Stimulated activated CD4-positive, alpha-beta T cell treated with anti-CD3 and anti-CD28 coated beads, Interleukin-12 subunit alpha, Interleukin-12 subunit beta, amount 100 ng/mL, for 4 hours (primary cell): ENCODE results near the gene AGMO.

Source experiments
- DNase-seq: peaks from one replicate; pipeline ENCODE4 v3.0.0-alpha.2; 2020

Gene AGMO

DNA sequence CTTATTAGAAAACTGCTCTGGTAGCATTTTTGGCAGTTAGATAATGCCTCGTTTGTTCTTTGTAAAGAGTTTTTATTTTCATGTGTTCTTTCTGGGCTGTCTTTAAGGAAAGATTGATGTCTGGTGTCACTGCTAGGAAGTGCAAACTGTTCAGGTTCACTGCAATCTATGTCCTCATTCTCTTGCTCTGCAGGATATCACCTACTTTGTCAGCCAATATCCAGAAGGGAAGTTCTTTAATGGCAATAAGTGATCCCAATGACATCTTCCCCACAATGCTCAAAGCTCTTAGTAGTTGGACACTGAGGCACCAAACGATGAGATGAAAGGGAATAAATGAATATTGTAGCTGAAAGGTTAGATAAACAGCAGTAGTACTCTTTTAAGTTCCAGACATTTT lies 115.1 kb downstream of the AGMO start:
- DNase-seq, result no peak

DNA sequence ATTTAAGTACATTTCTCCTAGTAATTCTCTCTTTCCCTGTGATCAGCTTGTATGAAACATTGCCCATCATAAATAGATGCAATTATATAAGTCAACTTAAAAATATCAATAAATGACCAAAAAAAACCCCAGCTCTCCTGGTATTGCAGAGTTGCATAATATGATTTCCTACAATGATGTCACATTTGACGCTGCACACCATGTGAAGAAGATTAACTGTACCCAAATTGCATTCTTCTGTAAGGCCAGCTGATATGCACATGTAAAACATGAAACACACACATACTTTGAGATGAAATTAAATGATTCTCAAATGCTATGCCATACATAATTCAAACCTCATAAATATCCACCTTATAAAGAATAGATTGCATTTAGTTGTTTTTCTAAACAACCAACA lies 115.5 kb downstream of the AGMO start:
- no peak for DNase-seq

DNA sequence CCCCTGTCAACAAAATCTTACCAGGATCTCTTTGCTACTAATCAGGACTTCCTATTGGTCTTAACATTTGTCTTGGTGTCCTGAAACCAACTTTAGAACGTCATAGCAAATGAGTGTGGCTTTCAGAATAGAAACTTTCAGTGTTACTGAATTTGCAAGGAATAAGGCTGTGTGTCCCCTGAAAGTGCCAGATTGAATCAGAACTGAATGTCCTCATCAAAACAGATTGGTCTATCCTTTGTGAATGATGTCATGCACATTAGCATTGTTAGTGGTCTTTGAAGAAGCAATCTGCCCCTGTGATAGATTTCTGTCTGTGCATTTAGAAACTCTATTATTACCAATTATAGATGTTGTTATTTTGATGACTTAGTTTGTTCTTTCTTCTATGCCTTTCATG lies 119.9 kb downstream of the AGMO start:
- no peak for DNase-seq

DNA sequence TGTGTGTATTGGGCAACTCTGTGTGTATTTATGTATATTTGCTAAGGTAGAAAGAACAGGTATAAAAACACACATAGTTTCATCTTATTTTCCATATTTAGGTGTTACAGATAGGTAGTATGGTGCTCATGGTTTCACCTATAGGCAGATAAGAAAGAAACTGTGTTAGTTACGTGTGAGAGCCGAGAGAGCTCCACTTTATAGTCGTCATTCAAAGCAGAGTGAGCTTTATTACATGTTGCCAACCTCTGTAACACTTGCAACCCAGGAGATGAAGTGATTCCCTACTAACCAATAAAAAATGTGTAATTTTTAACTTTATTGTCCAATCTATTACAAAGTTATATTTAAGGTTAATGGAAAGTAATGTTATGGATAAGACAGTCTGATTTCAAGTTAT lies 121.3 kb downstream of the AGMO start:
- DNase-seq, result no peak

DNA sequence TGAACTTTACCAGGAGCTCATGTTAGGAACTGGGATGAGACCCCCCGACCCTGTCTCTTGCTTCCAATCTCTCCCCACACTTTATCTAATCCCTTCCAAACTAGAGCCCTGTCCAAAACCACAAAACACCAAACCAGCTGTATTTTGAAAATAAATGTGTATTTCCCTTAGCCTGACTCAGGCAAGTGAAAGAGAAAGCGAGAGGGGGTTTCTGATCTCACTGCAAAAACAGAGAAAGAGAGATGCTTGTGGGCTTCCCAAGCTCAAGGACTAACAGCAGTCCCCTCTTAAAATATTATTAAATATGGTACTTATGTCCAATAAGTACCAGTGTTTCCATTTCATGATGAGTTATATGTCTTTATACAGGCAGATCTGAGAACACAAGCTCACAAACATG lies 122.0 kb downstream of the AGMO start:
- DNase-seq, result no peak

DNA sequence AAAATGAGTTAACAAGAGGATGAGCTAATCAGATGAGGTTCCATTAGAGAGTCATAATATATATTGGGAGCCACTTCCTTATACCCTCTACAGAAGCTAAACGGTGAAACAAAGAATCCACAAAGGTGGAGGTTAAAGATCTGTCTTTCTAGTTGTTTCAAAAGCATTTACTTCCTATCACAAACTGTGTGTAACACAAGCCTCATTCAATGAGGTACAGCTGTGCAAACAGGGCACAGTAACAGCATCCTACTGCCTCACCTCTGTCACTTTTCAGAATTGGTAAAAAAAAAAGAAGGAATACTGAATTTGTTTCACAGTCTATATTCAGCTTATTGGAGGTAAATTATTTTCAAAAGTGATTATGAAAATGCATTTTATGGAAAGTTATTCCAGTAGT lies 128.7 kb downstream of the AGMO start:
- DNase-seq, result no peak

DNA sequence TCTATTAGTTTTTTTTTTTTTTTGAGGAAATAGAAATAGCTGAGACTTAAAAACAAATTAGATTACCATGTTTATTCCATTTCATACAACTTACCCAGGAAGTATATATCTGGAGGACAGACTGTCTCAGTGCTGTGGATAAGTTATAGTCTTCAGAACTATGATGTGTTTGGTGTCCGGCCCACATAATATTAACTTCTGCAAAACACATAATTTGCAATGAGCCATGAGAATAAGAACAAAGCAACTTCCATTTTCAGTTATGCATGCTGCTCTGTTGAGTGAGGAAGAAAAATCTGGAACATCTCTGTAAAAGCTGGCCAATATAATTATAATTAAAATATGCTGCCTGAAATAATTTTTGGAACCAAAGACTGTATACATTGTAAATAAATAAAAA lies 130.9 kb downstream of the AGMO start:
- DNase-seq, result no peak

DNA sequence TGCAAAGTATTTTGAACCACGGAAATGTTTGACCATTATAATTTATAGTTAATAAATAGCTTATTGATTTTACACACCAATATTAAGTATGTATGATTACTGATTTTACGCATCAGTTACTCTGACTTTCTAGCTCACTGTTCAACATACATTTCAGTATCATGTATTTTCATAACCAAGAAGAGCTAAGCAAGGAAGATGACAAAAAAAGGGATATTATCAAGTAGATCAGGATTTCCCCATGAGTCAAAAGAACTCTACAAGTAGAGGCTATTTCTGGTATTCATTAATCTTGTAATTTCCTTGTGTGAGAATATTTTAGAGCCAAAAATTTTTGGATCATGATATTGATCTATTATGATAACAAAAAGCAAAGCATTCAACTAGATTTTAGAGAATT lies 131.6 kb downstream of the AGMO start:
- no peak for DNase-seq

DNA sequence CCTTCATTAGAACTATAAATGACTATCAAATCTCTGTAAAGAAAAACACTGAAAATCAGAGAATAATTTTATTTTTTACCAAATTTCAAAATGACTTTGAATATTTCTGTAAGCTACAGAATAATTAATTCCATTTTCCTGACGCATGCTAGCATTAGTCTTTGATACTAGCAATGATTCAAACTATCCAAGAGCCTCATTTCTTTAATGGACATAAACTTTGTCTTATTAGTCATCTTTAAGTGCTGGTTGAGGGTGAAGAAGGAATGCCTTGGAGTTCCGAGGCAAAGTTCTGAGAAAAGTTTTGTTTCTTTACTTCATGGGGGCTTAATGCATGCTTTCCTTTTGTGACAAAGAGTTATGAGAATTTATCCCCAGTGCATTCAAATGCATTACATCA lies 137.3 kb downstream of the AGMO start:
- DNase-seq, result no peak

DNA sequence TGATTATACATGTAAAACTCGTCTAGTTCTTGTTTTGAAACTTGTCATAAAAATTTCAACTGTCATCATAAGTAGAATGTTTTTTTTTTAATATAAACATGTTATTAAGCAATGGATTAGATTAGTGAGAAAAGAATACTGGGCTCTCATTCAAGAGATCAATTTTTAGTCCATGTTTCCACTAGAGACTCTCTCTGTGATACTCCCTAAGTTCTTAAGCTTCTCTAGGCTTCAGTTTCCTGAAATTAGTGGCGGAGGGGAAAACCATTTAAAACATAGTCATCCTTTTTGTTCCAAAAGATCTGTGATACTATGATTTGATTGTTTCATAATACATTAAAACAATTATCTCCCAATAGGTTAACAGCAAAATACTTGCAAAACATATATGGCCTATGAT lies 142.2 kb downstream of the AGMO start:
- no peak for DNase-seq

DNA sequence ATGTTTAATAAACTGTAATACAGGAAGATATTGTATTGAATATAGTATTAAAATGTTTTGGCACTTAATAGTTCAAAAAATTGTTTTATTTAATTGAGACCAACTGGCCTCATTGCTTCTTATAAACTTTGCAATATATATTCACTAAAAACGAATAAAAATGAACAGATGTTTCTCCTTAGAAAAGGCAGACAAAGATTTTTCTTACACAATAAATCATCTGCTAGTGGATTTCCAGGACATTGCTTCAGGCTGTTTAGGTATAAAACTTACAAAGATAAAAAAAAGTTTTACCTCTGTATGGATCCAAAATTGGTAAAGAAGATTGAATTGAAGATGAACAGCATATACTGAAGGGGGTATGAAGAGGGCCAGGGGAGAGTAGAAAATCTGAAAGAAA lies 143.6 kb downstream of the AGMO start:
- no peak for DNase-seq

DNA sequence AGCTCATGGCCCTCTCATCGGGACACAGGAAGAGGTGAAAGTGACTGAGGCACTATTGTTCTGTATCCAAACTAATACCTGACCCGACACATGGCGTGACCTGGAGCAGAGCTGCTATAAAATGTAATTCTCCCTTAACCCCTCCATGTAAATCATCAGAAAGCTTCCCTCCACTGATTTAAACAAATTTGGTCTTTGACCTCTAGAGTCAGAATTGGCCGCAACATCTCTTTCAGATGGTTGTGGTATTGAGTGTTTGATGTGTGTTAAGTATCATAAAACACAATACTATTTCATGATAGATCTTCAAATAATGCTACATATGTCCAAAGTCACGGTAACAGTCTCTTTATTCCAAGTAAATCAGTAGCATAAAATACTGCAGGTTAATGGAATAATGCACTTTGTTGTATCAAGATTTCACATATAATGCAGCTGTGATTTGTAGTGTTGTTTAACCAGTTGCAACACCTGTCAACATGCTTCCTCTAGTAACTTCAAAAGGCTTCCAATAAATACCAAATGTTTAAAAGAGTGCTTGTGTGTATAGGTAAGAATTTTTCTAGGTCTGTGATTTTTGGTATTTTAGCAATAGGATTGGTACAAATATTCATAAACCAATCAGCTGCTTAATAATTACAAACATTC lies 144.3 kb downstream of the AGMO start:
- DNase-seq, result no peak

DNA sequence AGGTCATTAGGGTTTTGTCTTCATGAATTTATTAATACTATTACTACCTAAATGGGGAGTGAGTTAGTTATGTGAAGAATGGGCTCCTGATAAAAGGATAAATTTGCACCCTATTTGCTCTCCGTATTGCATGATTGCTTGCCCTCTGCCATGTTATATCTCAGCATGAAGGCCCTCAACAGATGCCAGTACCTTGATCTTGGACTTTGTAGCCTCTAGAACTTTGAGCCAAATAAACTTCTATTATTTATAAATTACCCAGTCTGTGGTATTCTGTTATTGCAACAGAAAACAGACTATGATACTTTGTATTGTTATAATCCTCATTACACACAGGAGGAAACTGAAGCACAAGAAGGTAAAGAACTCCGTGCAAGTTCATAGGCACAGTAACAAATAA lies 150.8 kb downstream of the AGMO start:
- no peak for DNase-seq

DNA sequence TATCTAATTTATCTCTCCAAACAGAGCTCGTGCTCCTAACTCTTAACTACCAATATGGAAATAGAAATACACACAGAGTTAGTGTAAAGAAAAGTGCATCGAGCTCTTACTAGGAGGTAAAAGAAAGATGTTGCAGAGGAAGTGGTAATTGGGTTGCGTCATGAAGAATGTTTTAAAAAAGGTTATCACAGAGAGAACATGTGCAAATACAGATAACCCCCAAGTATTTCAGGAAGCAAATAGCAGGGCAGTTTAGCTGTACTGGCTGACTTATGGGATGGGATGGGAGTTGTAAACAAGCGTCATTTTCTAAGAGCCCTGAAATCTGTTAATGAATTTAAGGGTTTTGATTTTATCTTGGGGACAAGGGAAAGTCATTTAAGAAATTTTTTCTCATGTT lies 153.9 kb downstream of the AGMO start:
- no peak for DNase-seq

DNA sequence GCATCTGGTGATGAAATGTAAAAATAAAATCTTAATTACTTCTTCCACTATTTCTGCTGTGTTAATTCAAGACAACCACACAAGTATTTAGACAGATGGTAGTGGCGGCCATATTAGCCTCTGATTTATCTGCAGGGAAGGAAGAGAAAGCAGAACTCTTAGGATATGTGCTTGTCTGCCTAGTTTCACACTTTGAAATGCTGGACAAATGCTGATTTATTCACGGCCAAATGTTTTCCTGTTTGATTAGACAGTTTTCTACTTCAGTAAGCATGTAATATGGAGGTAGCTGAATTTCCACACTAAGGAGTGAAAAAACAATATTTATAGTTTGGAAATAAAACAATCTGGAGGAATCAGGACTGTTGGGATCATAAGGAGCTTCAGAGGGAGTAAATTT lies 158.1 kb downstream of the AGMO start:
- no peak for DNase-seq

DNA sequence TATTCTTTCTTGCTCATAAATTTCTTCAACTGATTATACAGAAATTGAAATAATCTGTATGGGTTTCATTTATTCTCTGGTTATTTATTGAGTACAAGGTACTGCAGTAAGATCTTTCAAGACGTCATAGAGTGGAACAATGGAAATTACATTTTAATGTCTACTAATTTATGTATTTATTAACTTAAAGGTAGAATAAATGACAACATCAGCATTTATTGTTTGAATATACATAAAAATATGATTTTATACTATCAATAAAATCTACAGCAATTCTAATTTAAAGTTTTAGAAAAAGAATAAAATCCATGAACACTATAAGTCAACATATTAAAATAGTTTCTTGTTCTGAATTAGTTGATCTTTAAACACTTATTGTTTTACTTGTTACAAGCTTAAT lies 158.5 kb downstream of the AGMO start:
- DNase-seq, result no peak

DNA sequence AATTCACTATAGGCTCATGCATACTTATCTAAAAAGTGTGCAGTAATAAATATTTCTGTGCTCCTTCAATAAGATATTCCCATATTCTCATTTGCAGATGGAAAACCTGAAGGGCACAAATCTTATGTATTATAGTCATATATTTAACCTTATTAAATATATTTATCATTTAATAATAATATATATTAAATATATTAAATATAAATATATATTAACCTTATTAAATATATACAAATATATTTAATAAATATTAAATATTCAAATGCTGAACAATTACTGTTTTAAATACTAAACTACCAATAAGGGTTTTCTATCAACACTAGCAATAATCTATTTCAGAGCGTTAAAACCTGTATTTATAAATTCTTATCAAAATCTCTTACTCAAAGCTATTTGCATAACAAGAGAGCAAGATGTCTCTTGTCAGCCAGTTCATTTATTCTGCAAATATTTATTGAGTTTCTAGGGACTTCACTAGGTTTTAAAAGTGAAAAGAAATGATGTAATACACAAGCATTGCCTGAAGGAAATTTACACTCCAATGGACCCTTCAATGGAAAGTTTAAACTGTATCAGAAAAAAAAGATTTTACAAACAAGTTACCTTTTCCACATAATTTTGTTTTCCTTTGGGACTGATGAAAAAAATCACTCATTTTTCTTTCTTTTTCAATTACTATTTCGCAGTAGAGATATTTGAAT lies 159.2 kb downstream of the AGMO start:
- no peak for DNase-seq

DNA sequence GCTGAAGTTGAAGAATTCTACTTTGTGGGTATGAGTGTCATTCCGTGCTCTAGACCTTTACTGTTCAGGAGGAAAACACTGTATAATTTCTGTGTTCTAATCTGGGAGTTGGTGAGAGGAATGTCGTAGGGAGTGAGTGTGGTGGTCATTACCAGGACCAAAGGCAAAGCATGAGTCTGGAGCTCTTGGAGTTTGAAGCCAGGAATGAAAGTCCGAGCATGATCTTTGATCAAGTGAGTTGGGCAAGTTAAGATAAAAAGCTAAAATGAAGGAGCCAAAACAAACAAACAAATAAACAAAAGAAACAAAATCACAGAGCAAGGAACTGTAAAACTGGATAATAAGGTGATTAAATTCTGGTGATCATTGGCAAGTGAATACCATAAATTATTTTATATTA lies 161.4 kb downstream of the AGMO start:
- DNase-seq, result no peak

DNA sequence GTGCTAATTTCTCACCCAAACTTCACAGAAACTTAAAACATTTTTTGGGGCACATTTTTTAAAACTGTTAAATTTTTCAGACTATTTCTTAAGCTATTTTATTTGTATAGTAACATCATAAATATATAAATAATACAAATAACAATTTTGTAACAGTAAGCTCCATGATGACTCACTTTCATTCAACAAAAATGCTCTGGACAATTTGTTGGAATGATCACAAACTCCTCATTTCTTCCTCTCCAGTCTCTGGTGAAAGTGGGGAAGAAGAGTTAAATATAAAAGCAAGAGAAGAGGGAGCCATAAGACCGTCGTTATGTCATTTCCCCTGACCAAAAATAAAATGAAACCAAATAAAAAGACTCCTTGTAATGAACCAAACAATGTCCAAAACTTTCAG lies 162.4 kb downstream of the AGMO start:
- no peak for DNase-seq

DNA sequence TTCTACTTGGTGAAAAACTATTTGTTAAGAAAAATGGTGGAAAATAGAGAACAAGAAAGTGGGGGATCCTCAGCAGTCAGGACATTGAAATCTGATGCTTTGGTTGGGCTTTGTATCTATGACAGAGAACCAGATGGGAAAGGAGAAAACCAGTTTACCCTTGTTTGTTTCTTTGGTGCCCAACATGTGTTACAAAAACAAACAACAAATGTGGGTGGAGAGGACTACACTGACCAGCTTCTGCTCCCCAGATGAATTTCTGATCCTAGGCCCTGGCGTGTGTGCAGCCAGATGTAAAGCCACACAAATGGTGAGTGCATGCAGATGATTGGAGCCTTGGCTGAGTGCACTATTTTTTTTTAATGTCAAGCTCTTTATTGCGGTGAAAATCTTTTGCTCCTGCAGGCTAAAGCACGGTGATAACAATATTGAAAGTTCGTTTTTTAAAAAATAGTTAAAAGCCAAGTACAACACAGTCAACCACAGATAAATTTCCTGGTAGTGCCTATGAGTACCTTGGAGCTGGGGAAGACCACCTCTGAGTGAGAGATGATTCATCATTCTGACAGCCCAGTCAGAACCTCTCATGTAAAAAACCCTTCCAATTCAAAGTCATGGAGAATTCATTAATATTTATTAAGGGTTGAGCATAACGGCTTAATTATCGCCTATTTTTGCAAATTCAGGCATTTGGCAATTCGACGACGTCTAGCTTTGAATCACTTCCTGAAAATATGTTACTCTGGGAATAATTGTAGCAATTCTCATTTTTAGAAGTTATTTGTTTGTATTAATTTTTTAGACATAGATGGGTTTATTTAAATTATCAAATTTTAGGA lies 163.7 kb downstream of the AGMO start:
- DNase-seq, result no peak

DNA sequence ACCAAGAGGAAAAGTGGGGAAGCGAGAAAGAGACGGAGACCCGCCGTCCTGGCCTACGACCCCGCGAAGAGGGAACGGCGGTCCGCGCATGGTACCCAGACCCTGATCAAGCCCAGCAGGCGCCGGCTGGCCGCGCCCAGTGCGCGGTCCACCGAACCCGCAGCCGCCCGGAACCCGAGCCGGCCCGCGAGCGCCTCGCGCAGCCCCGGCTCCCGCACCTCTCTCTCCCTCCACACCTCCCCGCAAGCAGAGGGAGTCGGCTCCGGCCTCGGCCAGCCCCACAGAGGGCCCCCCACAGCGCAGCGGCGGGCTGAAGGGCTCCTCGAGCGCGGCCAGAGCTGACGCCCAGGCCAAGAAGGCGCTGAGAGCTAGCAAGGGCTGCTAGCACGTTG lies 164.7 kb downstream of the AGMO start:
- DNase-seq, result no peak

DNA sequence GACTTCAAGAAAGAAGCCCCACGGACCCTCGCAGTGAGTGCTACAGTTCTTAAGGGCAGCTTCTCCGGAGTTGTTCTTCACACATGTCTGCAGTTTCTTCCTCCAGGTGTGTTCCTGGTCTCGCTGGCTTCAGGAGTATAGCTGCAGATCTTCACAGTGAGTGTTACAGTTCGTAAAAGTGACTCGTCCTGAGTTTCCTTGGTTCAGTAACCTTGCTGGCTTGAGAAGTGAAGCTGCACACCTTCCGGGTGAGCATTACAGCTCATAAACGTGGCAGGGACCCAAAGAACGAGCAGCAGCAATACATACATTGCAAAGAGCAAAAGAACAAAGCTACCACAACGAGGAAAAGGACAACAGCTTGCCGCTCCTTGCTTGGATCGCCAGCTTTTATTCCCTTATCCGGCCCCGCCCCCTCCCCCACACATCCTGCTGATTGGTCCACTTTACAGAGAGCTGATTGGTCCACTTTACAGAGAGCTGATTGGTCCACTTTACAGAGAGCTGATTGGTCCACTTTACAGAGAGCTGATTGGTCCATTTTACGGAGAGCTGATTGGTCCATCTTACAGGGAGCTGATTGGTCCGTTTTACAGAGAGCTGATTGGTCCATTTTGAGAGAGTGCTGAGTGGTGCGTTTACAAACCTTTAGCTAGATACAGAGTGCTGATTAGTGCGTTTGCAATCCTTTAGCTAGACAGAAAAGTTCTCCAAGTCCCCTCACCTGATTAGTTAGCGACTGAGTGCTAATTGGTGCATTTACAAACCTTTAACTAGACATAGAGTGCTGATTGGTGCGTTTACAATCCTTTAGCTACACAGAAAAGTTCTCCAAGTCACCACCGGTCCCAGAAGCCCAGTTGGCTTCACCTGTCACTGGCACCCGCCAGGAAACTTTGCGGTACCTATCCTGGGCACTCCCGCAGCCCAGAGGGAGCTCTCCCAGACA lies 165.3 kb downstream of the AGMO start:
- no peak for DNase-seq

DNA sequence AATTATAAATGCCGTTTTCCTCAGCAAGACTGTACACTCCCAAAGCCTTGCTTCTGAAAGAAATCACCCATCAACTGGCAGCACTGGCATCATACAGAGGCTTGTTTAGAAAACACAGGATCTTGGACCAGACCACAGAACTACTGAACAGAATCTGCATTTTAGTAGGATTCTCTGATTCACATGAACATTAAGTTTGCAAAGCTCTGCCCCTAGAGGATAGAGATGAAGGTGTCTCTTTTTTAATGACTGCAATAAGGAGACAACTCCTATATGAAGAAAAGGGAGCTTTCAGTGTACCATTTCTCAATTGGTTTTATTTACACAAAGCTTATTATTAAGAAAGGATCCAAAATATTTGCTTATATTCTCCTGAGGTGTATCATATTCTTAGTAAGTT lies 172.7 kb downstream of the AGMO start:
- no peak for DNase-seq
